ENCODE measurements around the gene FSTL1.

DNA sequence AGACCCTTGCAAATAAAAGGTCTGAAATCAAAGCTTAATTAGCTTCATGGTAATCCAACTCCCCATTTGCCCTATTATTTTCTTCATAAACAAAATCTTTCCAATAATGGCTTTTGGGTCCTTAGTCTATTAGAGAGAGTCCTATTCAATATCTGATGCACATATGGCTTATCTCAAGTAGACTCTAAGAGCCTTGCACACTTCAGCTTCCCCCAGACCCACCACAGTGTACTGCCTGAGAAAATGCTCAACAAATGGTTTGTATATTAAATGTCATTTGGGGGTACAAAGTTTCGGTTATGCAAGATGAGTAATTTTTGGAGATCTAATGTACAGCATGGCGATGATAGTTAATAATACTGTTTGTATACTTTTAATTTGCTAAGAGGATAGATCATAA lies 28.9 kb downstream of the FSTL1 start:
- TF ChIP-seq, protein P1, sequence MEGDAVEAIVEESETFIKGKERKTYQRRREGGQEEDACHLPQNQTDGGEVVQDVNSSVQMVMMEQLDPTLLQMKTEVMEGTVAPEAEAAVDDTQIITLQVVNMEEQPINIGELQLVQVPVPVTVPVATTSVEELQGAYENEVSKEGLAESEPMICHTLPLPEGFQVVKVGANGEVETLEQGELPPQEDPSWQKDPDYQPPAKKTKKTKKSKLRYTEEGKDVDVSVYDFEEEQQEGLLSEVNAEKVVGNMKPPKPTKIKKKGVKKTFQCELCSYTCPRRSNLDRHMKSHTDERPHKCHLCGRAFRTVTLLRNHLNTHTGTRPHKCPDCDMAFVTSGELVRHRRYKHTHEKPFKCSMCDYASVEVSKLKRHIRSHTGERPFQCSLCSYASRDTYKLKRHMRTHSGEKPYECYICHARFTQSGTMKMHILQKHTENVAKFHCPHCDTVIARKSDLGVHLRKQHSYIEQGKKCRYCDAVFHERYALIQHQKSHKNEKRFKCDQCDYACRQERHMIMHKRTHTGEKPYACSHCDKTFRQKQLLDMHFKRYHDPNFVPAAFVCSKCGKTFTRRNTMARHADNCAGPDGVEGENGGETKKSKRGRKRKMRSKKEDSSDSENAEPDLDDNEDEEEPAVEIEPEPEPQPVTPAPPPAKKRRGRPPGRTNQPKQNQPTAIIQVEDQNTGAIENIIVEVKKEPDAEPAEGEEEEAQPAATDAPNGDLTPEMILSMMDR (IDR thresholded peaks at IDR 0.05): no peak
- TF ChIP-seq POLR2A (IDR thresholded peaks at IDR 0.05): no peak

All from right lobe of liver (tissue), 4 donors.